ENCODE data around the gene HDGFL2.

The HDGFL2 gene

DNA sequence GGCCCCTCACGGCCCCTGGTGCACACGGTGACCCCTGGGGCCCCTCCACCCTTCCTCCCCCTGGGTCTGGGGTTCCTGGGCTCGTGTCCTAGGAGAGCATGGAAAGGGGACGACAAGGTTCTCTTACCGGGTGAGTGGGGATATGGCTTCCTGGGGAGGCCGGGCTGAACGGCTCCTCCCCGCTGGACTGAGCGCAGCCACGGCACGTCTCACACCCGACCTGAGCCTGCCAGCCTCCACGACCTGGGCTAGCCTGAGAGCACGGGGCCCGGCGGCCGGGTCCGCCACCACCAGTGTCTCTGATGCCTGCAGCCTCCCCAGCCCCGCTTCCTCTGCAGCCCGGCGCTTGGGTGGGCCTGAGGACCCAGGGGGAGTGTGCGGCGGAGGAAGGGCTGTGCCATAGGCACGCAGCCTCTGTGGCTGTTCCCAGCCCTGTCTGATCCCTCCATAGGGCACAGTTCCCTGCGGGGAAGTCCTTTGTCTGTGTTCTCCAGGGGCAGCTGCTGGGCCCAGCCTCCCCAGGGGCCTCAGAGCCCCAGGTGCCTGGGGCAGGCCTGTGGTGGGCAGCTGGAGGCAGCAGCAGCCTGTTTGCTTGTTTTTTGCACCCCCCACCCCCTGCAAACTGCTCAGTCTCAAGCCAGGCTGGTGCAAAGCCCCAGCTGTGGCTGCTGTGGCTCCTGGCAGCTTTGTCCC lies 31.2 kb downstream of the HDGFL2 start:
- DNase-seq (ENCODE audit: insufficient read length, low spot score) = no peak
- no peak for FAIRE-seq

GRCh38 chr19:4503825-4504170 lies 31.7 kb downstream of the HDGFL2 start:
- DNase-seq (ENCODE audit: insufficient read length, low spot score) (no peak), FAIRE-seq (no peak)
- no peak for TF ChIP-seq TAF1 (IDR thresholded peaks at IDR 0.05; ENCODE audit: low read depth, low read length)
- no peak for TF ChIP-seq POU2F2 (IDR thresholded peaks at IDR 0.05; ENCODE audit: low read depth, low read length)
- TF ChIP-seq SPI1 (IDR thresholded peaks at IDR 0.05; ENCODE audit: low read depth, low read length) = no peak
- no peak for TF ChIP-seq PAX5 (IDR thresholded peaks at IDR 0.05; ENCODE audit: insufficient read depth, low read length, severe bottlenecking)

More for the DNA sequence above, 31.2 kb downstream of the HDGFL2 start:
- no peak for TF ChIP-seq POU2F2 (IDR thresholded peaks at IDR 0.05; ENCODE audit: low read depth, low read length)
- no peak for TF ChIP-seq PAX5 (IDR thresholded peaks at IDR 0.05; ENCODE audit: insufficient read depth, low read length, severe bottlenecking)
- no peak for TF ChIP-seq SPI1 (IDR thresholded peaks at IDR 0.05; ENCODE audit: low read depth, low read length)

DNA sequence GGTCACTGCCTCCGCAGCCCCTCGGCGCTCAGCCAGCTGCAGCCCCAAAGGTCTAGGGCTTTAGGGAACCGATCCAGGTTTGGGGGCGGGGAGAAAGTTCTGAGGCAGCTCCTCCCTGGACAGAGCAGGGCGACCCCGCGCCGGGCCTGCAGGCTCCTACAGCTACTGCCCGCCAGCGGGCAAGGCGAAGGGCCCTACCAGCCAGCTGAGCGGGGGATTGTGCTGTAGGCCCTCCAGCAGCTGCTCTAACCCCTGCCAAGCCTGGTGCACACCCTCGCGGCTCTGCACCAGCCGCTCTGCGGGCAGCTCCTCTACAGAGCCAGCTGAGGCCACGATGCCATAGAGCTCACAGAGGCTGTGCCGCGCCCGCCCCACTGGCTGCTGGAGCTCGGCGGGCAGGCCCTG lies 32.2 kb downstream of the HDGFL2 start:
- FAIRE-seq = no peak
- no peak for DNase-seq (ENCODE audit: insufficient read length, low spot score)
- no peak for TF ChIP-seq POLR2AphosphoS5 (IDR thresholded peaks at IDR 0.05; ENCODE audit: low read depth, low read length)
- no peak for TF ChIP-seq SPI1 (IDR thresholded peaks at IDR 0.05; ENCODE audit: low read depth, low read length)
- TF ChIP-seq PAX5 (IDR thresholded peaks at IDR 0.05; ENCODE audit: insufficient read depth, low read length, severe bottlenecking) = no peak
- no peak for TF ChIP-seq POLR2A (IDR thresholded peaks at IDR 0.05; ENCODE audit: low read depth, low read length)
- TF ChIP-seq POU2F2 (IDR thresholded peaks at IDR 0.05; ENCODE audit: low read depth, low read length) = no peak
- no peak for TF ChIP-seq TAF1 (IDR thresholded peaks at IDR 0.05; ENCODE audit: low read depth, low read length)

DNA sequence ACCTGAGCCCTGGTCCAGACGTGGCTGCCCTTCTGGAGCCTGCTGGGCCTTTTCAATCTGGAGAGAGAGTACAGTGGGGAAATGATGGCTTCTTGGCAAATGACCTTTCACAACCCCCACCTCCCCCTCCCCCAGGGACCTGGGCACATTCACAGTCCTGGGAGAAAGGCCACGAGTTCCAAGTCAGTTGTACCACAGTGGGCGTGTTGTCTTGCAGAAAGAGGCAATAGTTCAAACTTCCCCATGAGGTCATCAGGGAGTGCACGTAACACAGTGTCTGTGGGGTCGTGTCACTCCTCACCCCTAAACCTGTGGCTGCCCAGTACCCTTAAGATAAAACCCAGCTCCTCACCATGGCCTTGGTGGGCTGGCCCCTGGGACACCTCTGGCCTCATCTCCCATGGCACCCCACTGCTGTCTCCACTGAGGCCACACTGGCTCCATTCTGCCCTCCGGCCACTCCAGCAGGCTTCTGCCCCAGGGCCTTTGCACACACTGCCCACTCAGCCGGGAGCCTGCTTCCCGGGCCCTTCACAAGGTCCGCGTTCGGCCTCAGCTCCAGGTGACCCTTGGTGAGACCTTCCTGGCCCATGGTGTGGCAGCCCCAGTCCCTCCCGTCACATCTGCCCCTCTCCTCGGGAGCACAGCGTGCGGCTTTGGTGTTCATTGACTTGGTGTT lies 32.9 kb downstream of the HDGFL2 start:
- FAIRE-seq (no peak), DNase-seq (ENCODE audit: insufficient read length, low spot score) (no peak)
- TF ChIP-seq TAF1 (IDR thresholded peaks at IDR 0.05; ENCODE audit: low read depth, low read length) = no peak
- no peak for TF ChIP-seq PAX5 (IDR thresholded peaks at IDR 0.05; ENCODE audit: insufficient read depth, low read length, severe bottlenecking)
- TF ChIP-seq POLR2A (IDR thresholded peaks at IDR 0.05; ENCODE audit: low read depth, low read length) = no peak
- no peak for TF ChIP-seq POLR2AphosphoS5 (IDR thresholded peaks at IDR 0.05; ENCODE audit: low read depth, low read length)
- TF ChIP-seq SPI1 (IDR thresholded peaks at IDR 0.05; ENCODE audit: low read depth, low read length) = no peak
- TF ChIP-seq POU2F2 (IDR thresholded peaks at IDR 0.05; ENCODE audit: low read depth, low read length) = no peak

- TF ChIP-seq POLR2A (IDR thresholded peaks at IDR 0.05; ENCODE audit: low read depth, low read length) (no peak), POLR2AphosphoS5 (IDR thresholded peaks at IDR 0.05; ENCODE audit: low read depth, low read length) (no peak), POU2F2 (IDR thresholded peaks at IDR 0.05; ENCODE audit: low read depth, low read length) (no peak), TAF1 (IDR thresholded peaks at IDR 0.05; ENCODE audit: low read depth, low read length) (no peak), SPI1 (IDR thresholded peaks at IDR 0.05; ENCODE audit: low read depth, low read length) (no peak)
- DNase-seq (ENCODE audit: insufficient read length, low spot score) (no peak), FAIRE-seq (no peak)
These were observed 33.7 kb downstream of the HDGFL2 start for GRCh38 chr19:4505570-4506448.

- DNase-seq (ENCODE audit: insufficient read length, low spot score) (no peak), FAIRE-seq (no peak)
- TF ChIP-seq POU2F2 (IDR thresholded peaks at IDR 0.05; ENCODE audit: low read depth, low read length) (no peak), POLR2A (IDR thresholded peaks at IDR 0.05; ENCODE audit: low read depth, low read length) (no peak), SPI1 (IDR thresholded peaks at IDR 0.05; ENCODE audit: low read depth, low read length) (no peak)
These were observed 34.5 kb downstream of the HDGFL2 start for GRCh38 chr19:4506449-4507149.

- no peak for DNase-seq (ENCODE audit: insufficient read length, low spot score)
- FAIRE-seq = no peak
- no peak for TF ChIP-seq TAF1 (IDR thresholded peaks at IDR 0.05; ENCODE audit: low read depth, low read length)
- TF ChIP-seq POLR2A (IDR thresholded peaks at IDR 0.05; ENCODE audit: low read depth, low read length) = no peak
- TF ChIP-seq POLR2AphosphoS5 (IDR thresholded peaks at IDR 0.05; ENCODE audit: low read depth, low read length) = no peak
- TF ChIP-seq PAX5 (IDR thresholded peaks at IDR 0.05; ENCODE audit: insufficient read depth, low read length, severe bottlenecking) = no peak
These were observed 35.0 kb downstream of the HDGFL2 start for GRCh38 chr19:4507150-4507452.

- FAIRE-seq = no peak
- no peak for DNase-seq (ENCODE audit: insufficient read length, low spot score)
- TF ChIP-seq PAX5 (IDR thresholded peaks at IDR 0.05; ENCODE audit: insufficient read depth, low read length, severe bottlenecking) (no peak), SPI1 (IDR thresholded peaks at IDR 0.05; ENCODE audit: low read depth, low read length) (no peak), POU2F2 (IDR thresholded peaks at IDR 0.05; ENCODE audit: low read depth, low read length) (no peak)
These were observed 35.7 kb downstream of the HDGFL2 start for GRCh38 chr19:4507804-4508203.

GRCh38 chr19:4508698-4509097 lies 36.6 kb downstream of the HDGFL2 start:
- TF ChIP-seq POLR2AphosphoS5 (IDR thresholded peaks at IDR 0.05; ENCODE audit: low read depth, low read length) (no peak), POLR2A (IDR thresholded peaks at IDR 0.05; ENCODE audit: low read depth, low read length) (no peak), POU2F2 (IDR thresholded peaks at IDR 0.05; ENCODE audit: low read depth, low read length) (no peak), PAX5 (IDR thresholded peaks at IDR 0.05; ENCODE audit: insufficient read depth, low read length, severe bottlenecking) (no peak), TAF1 (IDR thresholded peaks at IDR 0.05; ENCODE audit: low read depth, low read length) (no peak), SPI1 (IDR thresholded peaks at IDR 0.05; ENCODE audit: low read depth, low read length) (no peak)
- FAIRE-seq = no peak
- DNase-seq (ENCODE audit: insufficient read length, low spot score) = no peak

All from GM12891 (cell line).